GM21447 (cell line): ENCODE results near the gene LRRC51.
A peak's percentile ranks its signal among the peaks of the same experiment; 100 is the strongest.
"Not testable (repeated sequence)": the region's sequence is repeated elsewhere in the genome, so short reads cannot be mapped to it uniquely, and the experiment has no call there.

Experiments
- ATAC-seq: cut with Tn5 transposase; IDR thresholded peaks from one replicate; pipeline ENCODE4 v1.9.1; 2021; ENCODE audit not compliant: unreplicated experiment

LRRC51 gene

DNA sequence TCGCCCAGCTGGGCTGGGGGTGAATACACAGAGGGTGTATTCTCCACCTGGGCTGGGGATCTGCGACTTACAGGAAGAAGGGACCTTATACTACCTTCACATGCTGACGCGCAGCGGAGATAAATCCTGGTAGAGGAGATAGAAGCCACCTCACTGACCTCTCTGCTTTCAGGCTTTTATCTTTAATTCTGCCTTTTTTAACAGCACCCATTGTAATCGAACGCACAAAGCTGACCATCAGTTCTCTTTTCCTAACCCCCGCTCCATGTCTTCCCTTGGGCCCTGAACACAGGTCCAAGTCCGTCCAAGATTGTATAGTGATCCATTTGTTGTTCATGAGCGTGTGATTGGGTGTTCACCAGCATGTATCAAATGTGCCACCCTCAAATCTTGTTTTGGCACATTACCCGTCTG is 23.1 kb downstream of the LRRC51 start:
- ATAC-seq: no peak

DNA sequence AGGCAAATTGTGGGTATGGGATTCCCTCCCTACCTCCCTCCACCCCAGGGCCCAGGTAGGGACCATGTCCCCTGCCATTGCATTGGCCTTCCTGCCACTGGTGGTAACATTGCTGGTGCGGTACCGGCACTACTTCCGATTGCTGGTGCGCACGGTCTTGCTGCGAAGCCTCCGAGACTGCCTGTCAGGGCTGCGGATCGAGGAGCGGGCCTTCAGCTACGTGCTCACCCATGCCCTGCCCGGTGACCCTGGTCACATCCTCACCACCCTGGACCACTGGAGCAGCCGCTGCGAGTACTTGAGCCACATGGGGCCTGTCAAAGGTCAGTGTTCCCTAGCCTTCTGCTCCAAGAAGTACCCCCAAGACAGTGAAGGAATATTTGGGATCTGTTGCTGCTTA is 25.2 kb downstream of the LRRC51 start, which contains the start of gene TOMT:
Gene TOMT (plus strand): TSS at position 37 of the 400 bp plus-strand sequence. CDS start 28 bp downstream, at position 65.
- ATAC-seq: no peak

DNA sequence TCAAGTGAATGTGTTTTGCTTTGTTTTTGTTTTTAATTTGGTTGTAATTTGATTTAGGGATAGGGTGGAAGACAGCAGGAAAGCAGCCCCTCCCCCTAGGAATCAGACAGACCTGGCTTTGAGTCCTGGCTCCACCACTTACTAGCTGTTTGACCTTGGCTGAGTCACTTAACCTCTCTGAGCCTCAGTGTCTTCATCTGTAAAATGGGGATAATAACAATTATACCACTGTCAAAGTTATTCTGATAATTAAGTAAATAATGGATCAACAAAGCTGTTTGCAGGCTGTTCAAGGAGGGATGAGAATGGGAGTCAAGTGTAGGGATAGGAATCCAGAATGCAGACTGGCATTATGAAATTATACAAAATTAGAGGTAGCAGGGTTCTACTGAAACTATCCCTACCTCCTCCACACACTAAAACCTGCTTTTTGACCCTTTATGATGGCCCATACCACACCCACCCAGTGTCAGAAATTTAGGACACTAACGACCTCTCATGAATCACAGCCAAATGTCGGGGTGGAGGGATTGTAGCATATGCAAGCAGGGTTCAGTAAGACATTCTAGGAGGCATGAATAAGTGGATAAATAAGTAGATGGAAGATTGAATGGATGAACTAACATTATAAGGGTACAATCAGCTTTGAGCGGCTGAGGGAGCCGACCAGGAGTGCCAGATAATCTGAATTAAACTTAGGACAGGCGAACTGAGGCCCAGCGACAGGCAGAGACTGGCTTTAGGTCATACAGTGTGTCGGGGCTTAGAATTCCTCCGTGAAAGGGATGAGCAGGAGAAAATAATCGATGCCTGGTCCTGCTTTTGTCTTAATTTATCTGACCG is 30.9 kb downstream of the LRRC51 start:
- no peak for ATAC-seq

DNA sequence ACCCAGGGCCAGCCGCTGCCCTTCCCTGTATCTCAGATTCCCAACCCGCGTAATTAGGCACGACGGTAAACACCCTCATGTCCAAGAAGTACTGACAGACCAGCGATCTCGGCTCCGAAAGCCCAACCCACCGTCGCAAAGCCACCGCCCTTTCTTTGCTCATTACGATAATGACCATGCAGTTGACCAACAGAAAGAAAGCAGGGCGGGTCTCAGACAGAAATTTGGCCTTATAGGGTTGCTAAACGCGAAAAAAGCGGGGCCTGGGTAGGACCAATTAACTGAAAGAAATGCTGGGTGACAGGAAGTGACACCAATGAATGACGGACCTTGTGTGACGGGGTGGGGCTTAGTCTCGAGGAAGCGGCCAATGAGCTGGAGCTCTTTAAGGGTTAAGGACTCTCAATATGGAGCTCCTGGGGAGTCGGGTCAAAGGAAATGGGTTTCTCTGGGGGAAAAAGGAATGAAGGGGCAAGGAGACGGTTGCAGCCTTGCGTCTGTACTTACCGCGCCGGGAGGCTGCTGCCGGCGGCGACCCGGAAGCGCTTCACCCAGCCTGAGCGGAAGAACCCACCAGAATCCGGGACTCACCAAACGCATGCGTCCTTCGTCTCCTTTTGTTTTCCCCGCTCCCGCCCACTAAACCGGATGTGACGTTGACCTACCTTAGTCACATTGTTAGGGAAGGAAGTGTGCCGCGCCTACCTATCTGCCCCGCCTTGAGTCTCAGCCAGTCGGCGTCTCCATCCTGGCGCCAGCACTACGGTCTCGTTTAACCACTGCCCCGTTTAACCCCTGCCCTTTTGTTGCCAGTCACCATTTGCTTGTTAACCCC is 31.7 kb downstream of the LRRC51 start, which contains the start of gene ANAPC15:
Gene ANAPC15 (minus strand): TSS at position 553 of the 835 bp plus-strand sequence. CDS start 1,419 bp downstream, outside the sequence.
- ATAC-seq: peak; percentile 84

DNA sequence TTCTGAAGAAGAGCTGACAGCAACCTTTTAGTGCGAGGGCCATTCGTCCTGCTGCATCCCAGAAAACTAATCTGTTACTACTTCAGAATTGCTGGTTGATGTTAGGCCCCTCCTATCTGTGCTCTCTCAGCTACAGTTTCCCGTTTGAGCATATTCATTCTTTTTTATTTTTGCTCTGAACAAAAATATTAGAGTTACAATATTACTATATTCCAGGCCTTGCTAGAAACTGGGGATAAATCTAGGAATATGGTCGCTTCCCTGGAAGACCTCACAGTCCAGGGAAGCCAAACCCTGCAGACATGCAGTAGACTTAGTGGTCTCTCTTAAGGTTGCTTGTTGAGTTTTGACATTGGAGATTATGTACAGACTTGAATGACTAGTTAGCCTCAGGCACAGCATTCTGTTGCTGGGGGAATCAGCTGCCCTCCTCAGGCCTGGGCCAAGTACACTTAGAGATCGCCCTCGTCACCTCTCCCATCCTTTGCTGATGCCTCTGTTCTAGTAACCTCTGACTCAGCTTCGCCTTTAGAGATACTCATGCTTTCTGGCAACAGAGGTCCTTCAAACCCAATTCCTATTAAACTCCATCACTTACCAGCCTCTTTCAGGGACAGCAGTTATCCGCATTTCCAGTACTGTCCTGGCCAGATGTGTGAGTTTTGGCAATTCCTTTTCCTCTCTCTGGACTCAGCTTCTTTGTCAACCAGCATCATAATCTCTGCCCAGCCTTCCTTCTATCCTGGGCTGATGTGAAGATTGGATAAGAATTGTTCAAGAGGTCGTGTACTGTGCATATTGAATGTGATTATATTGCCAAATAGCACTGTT is 32.5 kb downstream of the LRRC51 start:
- ATAC-seq: peak; percentile 1

DNA sequence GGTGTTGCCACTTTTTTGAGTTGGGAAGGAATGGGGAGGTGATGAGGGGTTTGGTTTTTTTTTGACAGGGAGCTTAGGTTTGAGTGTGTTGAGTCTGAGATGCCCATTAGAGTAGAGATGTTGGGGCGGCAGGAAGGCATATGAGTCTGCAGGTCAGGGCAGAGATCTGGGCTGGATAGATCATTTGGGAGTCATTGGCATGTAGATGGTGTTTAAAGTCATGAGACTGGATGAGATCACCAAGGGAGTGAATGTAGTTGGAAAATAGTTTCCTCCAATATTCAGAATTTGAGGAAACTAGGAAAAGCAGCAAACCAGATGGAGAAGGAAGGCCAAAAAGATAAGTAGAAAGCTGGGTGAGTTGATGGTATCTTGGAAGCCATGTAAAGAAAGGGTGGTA is 33.9 kb downstream of the LRRC51 start:
- no peak for ATAC-seq

DNA sequence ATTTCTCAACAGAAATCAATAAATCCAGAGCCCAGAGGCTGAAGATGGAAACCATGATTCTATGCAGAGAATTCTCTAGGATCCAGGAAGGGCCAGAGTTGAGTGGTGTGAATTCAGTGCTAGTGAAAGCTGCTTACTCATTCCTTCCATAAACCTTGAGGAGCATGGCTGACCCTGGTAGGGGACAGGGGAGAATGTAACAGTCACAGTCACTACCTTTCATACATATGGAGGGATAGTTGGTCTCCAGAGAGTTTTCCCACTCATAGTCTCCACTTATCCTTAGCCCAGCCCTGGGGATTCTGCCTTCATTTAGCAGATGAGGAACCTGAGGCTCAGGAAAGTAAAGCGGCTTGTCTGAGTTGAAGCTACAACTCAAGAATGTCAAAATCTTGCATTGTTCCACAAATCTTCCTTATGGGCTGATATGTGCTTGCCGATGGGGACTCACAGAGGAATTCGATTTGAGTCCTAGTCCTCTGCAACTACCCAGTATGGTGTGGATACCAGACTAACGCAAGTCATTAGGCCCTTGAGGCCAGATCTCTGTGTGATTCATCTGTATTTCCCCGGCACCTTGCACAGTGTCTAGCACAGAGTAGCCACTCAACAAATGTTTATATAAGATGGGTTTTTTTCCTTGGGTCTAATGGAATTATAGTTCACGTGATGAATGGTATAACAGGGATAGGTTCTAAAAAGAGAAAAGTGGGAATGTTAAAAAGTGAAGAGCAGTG is 35.5 kb downstream of the LRRC51 start:
- ATAC-seq: no peak

DNA sequence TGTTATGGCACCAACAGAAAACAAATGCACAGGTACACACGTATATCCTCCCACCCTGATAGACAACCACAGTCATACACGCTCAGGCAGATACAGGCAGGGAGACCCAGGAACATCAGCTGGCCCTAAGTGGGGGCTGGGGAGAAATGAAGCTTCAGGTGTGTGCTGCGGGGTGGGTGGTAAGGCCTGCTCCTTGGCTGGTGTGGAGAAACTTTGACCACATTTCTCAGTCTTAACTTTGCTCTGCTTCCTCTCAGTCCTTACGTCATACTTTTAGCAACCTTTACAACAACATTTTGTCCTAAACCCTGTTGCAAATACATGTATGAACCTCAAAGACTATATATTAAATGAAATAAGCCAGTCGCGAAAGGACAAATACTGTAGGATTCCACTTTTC is 38.5 kb downstream of the LRRC51 start:
- ATAC-seq: no peak

DNA sequence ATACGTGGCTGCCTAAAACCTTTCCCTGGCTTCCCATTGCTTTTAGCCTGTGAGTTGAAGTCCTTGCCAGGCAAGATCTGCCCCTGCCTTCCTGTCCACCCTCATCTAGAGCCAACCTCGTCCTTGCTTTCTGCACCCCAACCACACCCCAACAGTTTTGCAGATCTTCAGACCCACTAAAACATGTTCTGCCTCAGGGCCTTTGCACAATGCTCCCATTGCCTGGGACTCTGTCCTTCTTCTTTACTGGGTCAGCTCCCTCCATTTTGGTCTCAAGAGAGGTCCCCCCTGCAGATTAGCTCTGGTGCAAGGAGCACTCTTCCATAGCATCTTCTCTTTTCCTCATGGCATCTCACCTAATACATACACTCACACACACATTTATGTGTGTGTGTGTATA is 40.3 kb downstream of the LRRC51 start:
- no peak for ATAC-seq

DNA sequence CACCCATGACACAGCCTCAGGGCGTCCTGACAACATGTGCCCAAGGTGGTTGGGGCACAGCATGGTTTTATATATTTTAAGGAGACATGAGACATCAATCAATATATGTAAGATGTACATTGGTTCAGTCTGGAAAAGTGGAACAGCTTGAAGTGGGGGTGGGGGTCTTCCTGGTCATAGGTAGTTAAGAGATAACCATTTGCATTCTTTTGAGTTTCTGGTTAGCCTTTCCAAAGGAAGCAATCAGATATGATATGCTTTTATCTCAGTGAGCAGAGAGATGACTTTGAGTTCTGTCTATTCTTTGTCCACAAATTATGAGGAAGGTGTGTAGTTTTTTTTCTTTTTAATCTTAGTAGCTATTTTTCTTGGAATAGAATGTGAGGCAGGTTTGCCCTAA is 42.0 kb downstream of the LRRC51 start:
- ATAC-seq: no peak

DNA sequence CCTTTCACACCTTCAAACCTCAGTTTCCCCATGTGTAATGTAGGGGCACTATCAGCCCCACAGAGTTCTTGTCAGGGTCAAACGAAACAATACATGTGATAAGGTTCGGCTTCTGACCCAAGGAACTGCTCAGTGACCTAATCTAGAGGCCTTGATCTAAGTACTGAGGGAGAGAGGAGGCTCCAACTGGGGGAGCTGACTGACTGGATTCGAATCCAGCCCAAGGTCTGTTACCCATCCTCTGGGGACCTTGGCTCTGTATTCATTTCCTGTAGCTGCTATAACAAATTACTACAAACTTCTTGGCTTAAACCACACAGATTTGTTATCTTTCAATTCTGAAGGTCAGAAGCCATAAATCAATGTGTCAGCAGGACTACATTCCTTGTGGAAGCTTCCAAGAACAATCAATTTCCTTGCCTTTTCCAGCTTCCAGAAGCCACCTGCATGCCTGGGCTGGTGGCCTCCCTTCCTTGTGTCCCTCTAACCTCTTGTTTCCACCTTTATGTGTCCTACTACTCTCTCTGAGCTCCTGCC is 42.5 kb downstream of the LRRC51 start:
- no peak for ATAC-seq

DNA sequence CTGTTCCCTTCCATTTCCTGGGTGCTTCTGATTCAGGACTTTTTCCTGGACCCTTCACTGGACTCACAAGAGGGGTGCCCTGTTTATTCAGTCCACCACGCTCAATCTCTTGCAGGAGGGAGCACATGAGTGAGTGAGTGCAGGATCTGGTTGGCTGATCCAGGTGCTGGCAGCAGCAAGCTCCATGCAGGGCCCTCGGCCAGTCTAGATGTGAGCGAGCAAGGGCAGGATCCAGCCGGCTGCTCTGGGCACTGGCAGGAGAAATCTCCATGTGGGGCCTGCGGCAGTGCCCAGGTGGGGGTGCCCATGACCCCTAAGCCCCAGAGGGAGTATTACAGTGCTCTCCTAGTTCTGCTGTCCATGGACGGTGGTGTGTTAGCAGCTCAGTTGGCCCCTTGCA is 43.4 kb downstream of the LRRC51 start:
- ATAC-seq: no peak

DNA sequence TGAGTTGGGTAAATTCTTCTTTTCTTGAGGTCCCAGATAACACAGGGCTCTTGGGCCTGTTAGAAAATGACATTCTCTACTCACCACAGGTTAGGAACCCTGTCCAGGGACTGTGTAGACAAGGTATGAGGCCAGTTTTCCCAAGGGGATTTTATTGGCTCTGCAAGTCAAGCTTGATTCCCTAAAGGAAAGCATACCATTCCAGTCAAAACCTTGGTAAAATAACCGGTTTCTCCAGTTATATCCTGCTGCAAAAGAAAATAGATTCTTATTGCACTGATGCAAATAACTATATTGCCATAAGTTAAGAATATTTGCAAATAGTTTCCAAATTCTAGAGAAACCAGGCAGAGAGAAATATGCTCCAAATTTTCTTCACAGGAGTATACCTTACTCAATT is 45.3 kb downstream of the LRRC51 start:
- no peak for ATAC-seq

DNA sequence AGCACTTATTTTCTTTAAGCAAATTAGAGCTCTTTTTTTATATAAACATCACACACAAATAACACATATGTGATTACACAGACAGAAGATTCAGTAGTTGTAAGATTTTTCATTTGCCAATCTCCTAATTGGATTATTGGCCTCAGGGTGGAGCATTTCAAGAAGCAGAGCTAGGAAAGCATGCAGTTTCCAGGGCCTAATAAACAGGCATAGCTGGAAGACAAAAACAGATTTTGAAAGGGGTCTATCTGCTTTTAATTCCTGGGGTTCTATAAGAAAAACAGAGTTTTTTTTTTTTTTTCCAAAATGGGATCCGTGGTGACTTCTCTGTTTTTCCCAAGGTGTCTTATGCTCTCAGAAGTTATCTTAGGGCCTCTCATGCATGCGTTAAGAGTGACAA is 47.3 kb downstream of the LRRC51 start:
- no peak for ATAC-seq

DNA sequence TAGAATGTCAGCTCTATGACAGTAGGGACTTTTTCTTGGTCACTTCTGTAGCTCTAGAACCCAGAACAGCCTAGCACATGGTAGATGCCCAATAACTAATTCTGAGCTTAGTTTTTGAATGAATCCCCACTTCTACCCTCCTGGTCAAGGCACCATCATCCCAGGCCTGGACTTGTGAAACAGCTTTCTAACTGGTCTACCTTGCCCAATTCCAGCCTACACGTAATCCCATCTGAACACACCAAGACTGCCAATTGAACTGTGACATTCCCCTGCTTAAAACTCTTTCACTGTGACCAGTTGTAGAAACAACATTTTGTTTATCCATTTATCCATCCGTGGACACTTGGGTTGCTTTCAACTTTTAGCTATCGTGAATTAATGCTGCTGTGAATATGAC is 48.7 kb downstream of the LRRC51 start:
- ATAC-seq: no peak

DNA sequence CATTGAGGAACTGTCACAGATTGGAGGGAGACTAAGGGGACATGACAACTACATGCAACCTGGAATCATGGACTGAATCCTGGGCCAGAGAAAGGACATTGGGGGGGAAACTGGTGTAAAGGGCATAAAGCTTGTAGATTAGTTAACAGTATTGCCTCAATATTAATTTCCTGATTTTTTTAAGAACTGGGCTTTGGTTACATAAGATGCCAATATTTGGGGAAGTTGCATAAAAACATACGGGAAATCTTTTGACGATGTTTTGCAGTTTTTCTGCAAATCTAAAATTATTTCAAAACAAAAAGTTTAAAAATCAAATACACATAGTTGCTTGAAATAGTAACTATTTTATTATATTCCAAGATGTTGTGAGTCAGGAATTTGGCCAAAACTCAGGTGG is 52.0 kb downstream of the LRRC51 start:
- no peak for ATAC-seq

DNA sequence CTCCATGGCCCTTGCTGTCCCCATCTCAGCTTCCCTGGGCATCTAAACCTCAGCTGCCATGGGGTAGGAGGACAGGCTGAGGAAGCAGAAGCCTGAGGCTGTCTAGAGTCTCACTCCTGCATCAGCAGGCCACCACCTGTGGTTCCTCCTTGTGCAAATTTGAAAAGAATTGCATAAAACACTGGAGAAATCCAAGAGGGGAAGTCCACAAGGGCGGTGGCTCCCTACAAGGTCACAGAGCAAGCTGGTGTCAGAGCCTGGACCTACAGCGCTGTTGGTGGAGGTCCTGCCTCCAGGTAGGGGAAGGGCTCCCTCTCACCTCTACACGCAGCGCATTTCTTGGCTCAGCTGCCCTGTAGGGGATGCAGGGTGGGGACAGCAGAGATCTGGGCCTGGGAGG is 54.8 kb downstream of the LRRC51 start, which contains the start of gene FOLR3:
Gene FOLR3 (plus strand): TSS at position 253 of the 400 bp plus-strand sequence. CDS start 228 bp downstream, outside the sequence.
- ATAC-seq: not testable (repeated sequence)

DNA sequence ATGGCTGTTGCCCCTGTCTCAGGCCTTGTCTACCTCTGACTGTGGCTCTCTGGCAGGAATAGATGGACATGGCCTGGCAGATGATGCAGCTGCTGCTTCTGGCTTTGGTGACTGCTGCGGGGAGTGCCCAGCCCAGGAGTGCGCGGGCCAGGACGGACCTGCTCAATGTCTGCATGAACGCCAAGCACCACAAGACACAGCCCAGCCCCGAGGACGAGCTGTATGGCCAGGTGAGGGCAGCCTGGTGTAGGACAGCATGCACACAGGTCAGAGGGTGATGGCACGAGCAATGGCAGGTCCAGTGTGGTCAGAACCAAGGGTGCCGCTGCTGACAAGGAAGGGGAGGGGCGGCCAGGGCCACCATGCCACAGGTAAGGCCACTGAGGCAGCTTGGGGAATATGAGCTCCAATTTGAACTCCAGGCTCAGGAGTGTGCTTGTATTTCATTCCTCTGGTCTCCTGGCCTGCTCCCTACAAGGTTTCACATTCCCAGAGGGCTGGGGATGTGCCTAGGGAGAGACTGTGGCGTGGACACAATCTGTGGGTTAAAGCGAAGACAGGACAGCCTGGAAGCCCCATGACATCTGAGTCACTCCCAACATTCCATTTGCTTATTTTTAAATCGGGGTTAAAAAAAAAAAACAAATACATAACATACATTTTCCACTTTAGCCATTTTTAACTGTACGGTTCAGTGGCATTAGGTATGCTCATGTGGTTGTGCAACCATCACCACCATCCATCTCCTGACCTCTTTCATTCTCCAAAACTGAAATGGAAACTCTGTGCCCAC is 55.4 kb downstream of the LRRC51 start:
- ATAC-seq: no peak

DNA sequence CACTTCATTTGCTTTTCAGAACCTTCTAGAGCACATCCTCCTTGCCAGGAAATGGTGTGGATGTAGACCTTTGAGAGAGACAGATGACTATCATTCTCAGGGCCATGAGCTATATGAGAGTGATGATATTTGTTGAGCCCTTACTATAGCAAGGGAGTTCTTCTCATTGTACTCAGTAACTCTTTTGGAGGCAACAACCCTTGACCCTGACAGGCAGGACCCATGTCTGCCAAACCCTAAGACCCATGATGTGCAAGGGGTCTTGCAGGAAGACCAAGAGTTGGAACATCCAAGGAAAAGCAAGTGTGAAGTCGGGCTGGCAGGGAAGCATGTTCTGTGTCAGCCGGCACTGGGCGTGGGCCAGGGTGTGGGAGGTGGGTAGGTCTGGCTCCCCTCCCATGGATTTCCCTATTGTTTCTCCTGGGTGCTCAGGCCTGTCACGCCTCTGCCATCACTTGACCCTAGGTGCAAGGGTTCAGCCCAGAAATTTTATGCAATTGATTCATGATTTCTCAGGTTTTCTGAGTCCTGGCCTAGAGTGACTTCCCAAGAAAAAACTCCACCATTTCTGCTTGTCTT is 56.1 kb downstream of the LRRC51 start:
- no peak for ATAC-seq
